ENCODE results near the gene ZSCAN1. TPM values are rescaled to one million over a fixed set of nuclear protein-coding genes. Genes with fewer than 3 reads are reported as not detected.
A peak's percentile ranks its signal among the peaks of the same experiment; 100 is the strongest.

ZSCAN1 gene
- total and polyA plus RNA-seq, 2 experiments from 2014 or later, result 0.33 to 1.1 TPM

- no peaks in the 10 kb centered on the region for H3K4me1 ChIP-seq (ENCODE audit: insufficient read depth)
- H2AFZ ChIP-seq, result no peak overlapping the region
- H3K4me3 ChIP-seq, result no peak overlapping the region
- peaks cover 24% of the 10 kb centered on the region for H3K9me3 ChIP-seq (ENCODE audit: low read depth)
- no peaks in the 10 kb centered on the region for H3K79me2 ChIP-seq
- no peak for DNase-seq (ENCODE audit: low spot score)
- TF ChIP-seq EZH2 (IDR thresholded peaks at IDR 0.05; ENCODE audit: borderline replicate concordance) (no peak), CTCF (IDR thresholded peaks at IDR 0.05; ENCODE audit: poor library complexity) (no peak), EZH2phosphoT487 (IDR thresholded peaks at IDR 0.05; ENCODE audit: low read depth, severe bottlenecking, unreplicated experiment) (no peak)
- no peaks in the 10 kb centered on the region for H3K36me3 ChIP-seq (replicated peaks; ENCODE audit: insufficient read depth, low read depth)
- no peaks in the 10 kb centered on the region for H3K27me3 ChIP-seq
- H3K9me2 ChIP-seq (replicated peaks; ENCODE audit: insufficient read depth), result no peaks in the 10 kb centered on the region
- no peaks in the 10 kb centered on the region for H4K20me1 ChIP-seq (ENCODE audit: insufficient read depth, poor library complexity, severe bottlenecking)
- no peak overlapping the region for H3K27ac ChIP-seq
- WGBS (ENCODE audit: low lambda C conversion rate, missing lambda C conversion rate), result 96% methylated on average over 20 of the region's 22 CpGs
- H3K4me2 ChIP-seq, result no peak overlapping the region
Measured at GRCh38 chr19:58010507-58010906, 23.3 kb upstream of the ZSCAN1 start.

- WGBS (ENCODE audit: low lambda C conversion rate, missing lambda C conversion rate), result 38% methylated on average over 5 of the region's 5 CpGs
- peaks cover 12% of the 10 kb centered on the region for H3K9me3 ChIP-seq (ENCODE audit: low read depth)
Measured at GRCh38 chr19:58014141-58014540, 19.7 kb upstream of the ZSCAN1 start.

GRCh38 chr19:58020129-58020528 lies 13.7 kb upstream of the ZSCAN1 start:
- H3K9me3 ChIP-seq (ENCODE audit: low read depth), result no peaks in the 10 kb centered on the region
- H3K4me1 ChIP-seq (ENCODE audit: insufficient read depth), result no peaks in the 10 kb centered on the region
- H4K20me1 ChIP-seq (ENCODE audit: insufficient read depth, poor library complexity, severe bottlenecking), result no peaks in the 10 kb centered on the region
- no peaks in the 10 kb centered on the region for H3K79me2 ChIP-seq
- no peak for DNase-seq (ENCODE audit: low spot score)
- H3K4me2 ChIP-seq, result no peak overlapping the region
- TF ChIP-seq CTCF (IDR thresholded peaks at IDR 0.05; ENCODE audit: poor library complexity) (no peak), EZH2phosphoT487 (IDR thresholded peaks at IDR 0.05; ENCODE audit: low read depth, severe bottlenecking, unreplicated experiment) (no peak), EZH2 (IDR thresholded peaks at IDR 0.05; ENCODE audit: borderline replicate concordance) (no peak)
- H3K27me3 ChIP-seq, result no peaks in the 10 kb centered on the region
- no peaks in the 10 kb centered on the region for H3K36me3 ChIP-seq (replicated peaks; ENCODE audit: insufficient read depth, low read depth)
- H3K9me2 ChIP-seq (replicated peaks; ENCODE audit: insufficient read depth), result no peaks in the 10 kb centered on the region
- no peak overlapping the region for H3K27ac ChIP-seq
- no peak overlapping the region for H3K4me3 ChIP-seq
- no peak overlapping the region for H2AFZ ChIP-seq
- WGBS (ENCODE audit: low lambda C conversion rate, missing lambda C conversion rate), result 86% methylated on average over 7 of the region's 7 CpGs

More at GRCh38 chr19:58014141-58014540, 19.7 kb upstream of the ZSCAN1 start:
- Histone ChIP-seq H4K20me1 (ENCODE audit: insufficient read depth, poor library complexity, severe bottlenecking) (no peaks in the 10 kb centered on the region), H3K4me2 (no peak overlapping the region), H3K36me3 (replicated peaks; ENCODE audit: insufficient read depth, low read depth) (no peaks in the 10 kb centered on the region), H3K27me3 (no peaks in the 10 kb centered on the region), H3K9me2 (replicated peaks; ENCODE audit: insufficient read depth) (no peaks in the 10 kb centered on the region), H3K27ac (peak overlapping the region; percentile 40), H3K4me1 (ENCODE audit: insufficient read depth) (no peaks in the 10 kb centered on the region), H3K79me2 (no peaks in the 10 kb centered on the region), H2AFZ (no peak overlapping the region), H3K4me3 (no peak overlapping the region)
- no peak for DNase-seq (ENCODE audit: low spot score)
- TF ChIP-seq CTCF (IDR thresholded peaks at IDR 0.05; ENCODE audit: poor library complexity), result no peak
- no peak for TF ChIP-seq EZH2phosphoT487 (IDR thresholded peaks at IDR 0.05; ENCODE audit: low read depth, severe bottlenecking, unreplicated experiment)
- no peak for TF ChIP-seq EZH2 (IDR thresholded peaks at IDR 0.05; ENCODE audit: borderline replicate concordance)
